Activated CD8-positive, alpha-beta memory T cell treated with anti-CD3 and anti-CD28 coated beads for 36 hours (primary cell): ENCODE measurements around the gene SQSTM1. TPM values are rescaled to one million over a fixed set of nuclear protein-coding genes. Genes with fewer than 3 reads are reported as not detected.

Source experiments
- CTCF ChIA-PET: fragments of 350-600 bp; sonication (Branson Sonifier 250); formaldehyde crosslinking; loops from one replicate; lab custom pipeline; 2021; ENCODE audit warnings: antibody characterized with exemption; lab: Charles Lee
- POLR2A ChIA-PET: fragments of 350-600 bp; sonication (Branson Sonifier 250); formaldehyde crosslinking; loops from one replicate; lab custom pipeline; 2021; ENCODE audit warnings: antibody characterized with exemption; lab: Charles Lee
- total RNA-seq, 2 experiments: library from RNA; stranded (reverse); gene quantifications; one replicate each; pipeline ENCODE4 v1.2.3, GENCODE V29; 2021

SQSTM1 gene
- total RNA-seq, 2 experiments from 2014 or later, result 132 to 135 TPM

DNA sequence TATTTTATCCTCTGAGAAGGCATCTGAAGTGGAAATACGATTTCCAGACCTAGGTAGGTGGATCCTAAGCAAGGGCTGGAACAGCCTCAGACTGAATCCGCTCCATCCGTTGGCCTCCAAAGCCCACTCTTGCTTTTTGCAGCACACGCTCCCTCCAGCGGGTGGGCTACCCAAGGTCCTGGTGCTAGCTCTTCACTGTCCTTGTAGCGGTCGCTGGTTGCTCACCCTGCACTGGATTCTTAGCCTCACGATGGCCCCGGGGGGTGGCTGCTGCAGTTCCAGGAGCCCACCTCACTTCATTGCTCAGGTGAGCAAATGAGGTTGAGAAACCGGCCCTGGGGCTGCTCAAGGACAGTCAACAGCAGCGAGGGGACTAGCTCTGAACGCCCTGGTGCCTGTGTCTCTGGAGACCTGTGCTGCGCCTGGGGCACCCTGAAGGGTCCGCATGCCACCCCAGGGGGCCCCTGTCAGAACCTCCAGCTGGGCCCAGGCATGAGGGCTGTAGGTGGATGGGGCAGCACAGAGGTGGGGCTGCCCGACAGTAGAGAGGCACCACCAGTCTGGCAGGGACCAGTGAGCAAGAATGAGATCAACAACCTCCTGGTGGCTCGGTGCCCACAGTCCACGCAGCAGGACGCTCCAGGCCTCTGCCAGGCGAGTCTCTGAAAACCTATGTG lies 18.4 kb upstream of the SQSTM1 start:
- ChIA-PET CTCF (interaction anchor here (0.6 to 2.1 kb wide), 19 partner anchors 9 to 105 kb away, joined by 3 to 13 read pairs (median 4); partner anchors contain the start of genes SQSTM1 and TBC1D9B), POLR2A (interaction anchor here (0.5 to 0.6 kb wide), 2 partner anchors 18 to 105 kb away, joined by 3 to 4 read pairs; partner anchors contain the start of gene SQSTM1)

DNA sequence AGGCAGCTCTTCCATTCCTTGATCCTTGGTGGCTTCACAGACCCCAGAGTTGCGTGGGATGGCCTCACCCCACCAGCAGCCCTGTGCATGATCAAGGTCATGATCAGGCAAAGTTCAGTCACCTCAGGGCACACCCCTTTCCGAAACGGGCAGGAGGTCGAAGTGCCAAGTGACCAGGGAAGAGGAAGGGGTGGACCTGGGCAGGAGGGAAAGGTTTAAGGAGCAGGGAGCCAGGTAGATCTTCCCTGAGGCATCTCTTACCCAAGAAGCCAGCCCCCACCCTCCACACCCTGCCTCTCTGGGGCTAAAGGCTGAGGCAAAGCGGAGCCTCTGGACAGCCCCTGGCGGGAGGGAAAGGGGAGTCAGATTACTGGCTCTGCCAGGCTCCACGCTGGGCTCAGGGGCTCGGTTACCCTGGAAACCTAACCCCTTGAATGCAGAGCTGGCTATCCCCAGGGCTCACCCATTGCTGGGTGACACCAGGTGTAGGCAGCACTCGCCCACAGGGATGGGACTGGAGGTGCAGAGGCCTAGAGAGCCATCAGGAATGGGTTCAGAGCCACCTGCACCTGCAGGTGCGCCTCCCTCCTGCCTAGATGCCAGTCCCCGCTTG lies 17.6 kb upstream of the SQSTM1 start:
- ChIA-PET POLR2A (interaction anchor here (1.3 kb wide), 1 partner anchor 8 kb away, joined by 6 read pairs; no protein-coding TSS in a partner anchor), CTCF (interaction anchor here (1.2 to 2.1 kb wide), 6 partner anchors 11 to 105 kb away, joined by 4 to 13 read pairs (median 6); partner anchors contain the start of genes SQSTM1 and TBC1D9B)

DNA sequence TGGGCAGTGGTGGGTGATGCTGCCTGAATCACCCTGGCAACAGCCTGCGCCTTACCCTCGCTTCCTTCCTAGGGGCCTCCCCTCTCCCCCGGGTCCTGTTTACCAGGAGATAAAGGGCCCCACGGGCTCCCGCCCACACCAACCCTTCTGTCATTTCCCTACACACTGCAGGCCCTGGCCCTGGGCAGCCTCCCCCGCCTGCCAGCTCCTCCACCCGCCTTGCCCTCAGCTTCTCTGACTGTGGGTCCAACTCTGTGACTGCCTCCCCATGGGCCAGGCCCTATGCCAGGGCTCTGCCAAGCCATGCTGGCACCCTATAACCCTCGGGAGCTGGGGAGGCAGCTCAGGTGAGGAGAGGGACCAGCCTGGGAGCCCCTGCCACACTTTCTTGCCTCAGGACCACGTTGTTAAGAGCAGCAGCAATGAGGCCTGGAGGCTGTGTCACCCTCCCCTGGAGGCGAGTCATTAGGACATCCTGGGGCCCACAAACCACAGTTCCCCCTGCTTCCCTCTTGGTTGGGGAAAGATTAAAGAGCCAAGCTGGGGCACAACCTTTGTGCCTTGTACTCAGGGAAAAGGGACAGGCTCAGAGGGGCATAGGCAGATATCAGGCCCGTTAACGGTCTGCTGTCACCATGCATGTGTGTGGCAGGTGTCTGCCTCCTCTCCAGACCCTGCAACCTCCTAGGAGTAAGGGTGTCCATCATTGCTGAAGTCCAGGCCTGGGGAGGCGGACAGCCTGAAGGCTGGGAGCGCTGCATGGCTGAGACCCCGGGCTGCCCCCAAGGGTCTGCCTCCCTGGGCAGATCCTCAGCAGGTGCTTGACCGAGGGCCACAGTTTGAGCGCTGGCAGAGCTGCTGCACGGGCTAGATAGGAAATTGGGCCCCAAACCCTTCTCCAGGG lies 16.8 kb upstream of the SQSTM1 start:
- POLR2A ChIA-PET, result interaction anchor here (0.5 to 1.3 kb wide), 2 partner anchors 9 to 133 kb away, joined by 5 to 6 read pairs; no protein-coding TSS in a partner anchor
- CTCF ChIA-PET, result interaction anchor here (1.7 kb wide), 1 partner anchor 26 kb away, joined by 4 read pairs; no protein-coding TSS in a partner anchor

DNA sequence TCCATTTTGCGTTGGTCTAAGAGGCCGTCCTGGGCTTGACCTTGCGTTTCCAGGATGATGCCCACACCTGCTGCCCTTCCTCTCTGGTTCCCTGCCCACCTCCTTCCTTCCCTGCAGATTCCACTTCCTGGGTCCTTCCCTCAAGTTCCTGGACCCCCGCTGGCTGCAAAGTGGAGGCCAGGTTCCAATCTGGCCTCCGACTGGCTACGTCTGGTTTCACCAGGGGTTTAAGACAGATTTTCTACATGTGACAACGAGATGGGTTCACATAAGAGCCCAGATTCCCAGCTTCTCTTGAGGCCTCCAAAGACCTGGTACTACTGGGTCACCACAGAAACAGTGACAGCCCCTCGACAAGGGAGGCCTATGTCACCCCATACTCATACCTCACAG lies 16.2 kb upstream of the SQSTM1 start:
- ChIA-PET CTCF (interaction anchor here (1.7 kb wide), 1 partner anchor 26 kb away, joined by 4 read pairs; no protein-coding TSS in a partner anchor), POLR2A (interaction anchor here (0.5 to 1.3 kb wide), 2 partner anchors 10 to 133 kb away, joined by 5 to 6 read pairs; no protein-coding TSS in a partner anchor)

DNA sequence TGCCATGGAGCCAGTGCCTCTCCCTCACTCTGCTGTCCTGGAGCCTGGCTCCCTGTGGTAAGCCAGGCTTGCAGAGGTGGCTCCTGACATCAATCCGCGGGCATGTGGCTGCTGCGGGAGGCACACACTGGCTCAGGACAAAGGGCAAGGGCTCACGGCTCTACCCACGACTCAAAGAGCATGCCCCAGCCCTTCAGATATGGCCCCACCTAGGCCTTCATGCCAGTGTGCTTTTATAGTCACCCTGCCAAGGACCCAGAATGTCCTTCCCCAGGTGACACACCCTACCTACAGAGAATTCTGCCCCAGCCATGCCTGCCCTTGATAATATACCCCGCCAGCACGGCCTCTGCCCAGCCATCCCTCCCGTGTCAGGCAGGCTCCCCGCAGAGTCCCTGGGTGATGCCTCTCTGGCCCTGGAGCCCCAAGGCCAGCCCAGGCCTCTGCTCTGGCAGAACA lies 15.6 kb upstream of the SQSTM1 start:
- ChIA-PET POLR2A (interaction anchor here (0.6 to 2.1 kb wide), 4 partner anchors 8 to 182 kb away, joined by 3 to 6 read pairs (median 4); partner anchors contain the start of gene HNRNPH1), CTCF (interaction anchor here (1.6 kb wide), 1 partner anchor 15 kb away, joined by 5 read pairs; the partner anchor contains the start of gene SQSTM1)

DNA sequence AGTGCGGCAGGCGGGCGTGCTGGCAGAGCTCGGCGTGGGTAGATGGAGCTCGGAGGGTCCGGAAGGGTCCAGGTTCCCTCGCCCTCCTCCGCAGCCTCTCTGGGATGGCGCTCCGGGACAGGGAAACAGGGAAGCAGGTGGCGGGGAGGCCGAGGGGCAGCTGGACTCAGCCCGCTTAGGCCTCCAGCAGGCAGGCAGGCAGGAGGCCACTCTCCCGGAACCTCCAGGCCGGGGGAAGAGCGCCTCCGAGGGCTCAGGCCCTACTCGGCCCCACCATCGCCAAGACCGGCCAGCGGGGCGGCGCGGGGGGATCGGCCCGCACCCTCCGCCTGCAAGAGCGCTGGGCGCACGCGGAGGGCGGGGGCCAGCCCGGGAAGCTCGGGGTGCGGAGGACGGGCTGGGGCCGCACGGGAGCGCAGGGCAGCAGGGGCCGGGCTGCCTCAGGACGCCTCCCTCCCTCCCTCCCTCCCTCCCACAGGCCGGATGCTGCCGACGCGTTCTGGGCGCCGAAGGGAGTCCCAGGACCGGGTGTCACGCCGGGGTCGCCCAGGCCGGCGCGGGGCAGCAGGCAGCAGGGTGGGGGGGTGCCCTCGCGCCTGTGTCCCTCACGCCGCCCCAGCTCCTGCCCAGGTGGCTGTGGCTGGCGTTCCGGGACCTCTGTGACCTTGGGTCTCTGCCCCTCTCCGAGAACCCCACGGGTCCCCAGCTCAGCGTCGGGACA lies 15.0 kb upstream of the SQSTM1 start:
- ChIA-PET POLR2A (interaction anchor here (0.6 to 2.1 kb wide), 6 partner anchors 9 to 182 kb away, joined by 3 to 6 read pairs (median 4); partner anchors contain the start of genes HNRNPH1 and SQSTM1), CTCF (interaction anchor here (1.6 kb wide), 1 partner anchor 14 kb away, joined by 5 read pairs; the partner anchor contains the start of gene SQSTM1)

DNA sequence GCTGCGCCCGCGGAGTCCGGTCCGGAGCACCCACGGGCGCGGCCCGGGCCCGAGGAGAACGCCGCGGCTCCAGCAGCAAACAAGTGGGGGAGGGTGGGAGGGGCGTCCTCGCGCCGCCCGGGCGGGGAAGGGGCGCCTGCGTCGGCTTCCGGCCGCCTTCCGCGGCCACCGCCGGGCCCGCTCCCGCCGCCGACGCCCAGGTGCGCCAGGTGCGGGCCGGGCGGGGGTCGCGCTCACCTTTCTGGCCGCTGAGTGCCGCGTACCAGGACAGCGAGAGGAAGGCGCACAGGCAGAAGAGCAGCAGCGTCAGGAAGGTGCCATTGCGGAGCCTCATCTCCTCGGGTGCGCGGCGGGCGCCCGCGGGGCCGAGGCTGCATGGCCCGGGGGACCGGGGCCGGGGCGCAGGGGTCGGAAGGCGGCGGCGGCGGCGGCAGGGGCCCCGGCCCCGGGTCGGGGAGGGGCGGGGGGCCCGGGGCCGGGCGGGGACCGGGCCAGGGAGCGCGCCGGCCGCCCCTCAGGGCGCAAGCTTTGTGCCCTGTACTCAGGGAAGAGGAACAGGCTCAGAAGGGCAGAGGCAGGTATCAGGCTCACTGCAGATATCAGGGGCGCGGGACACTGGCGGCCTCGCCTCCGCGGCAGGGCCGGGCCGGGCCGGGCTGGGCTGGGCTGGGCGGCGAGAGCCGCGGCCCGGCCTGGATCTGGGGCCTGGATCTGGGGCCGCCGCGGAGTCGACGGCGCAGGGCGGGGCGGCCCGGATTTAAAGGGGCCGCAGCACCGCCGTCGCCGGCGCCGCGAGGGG lies 14.3 kb upstream of the SQSTM1 start, which contains the start of gene MGAT4B:
Gene MGAT4B, minus strand, starts transcription at position 617 of the 799 bp plus-strand sequence. Its CDS starts 283 bp downstream, at position 334.
- POLR2A ChIA-PET, result interaction anchor here (0.6 to 2.1 kb wide), 5 partner anchors 9 to 194 kb away, joined by 3 to 6 read pairs (median 4); partner anchors contain the start of gene SQSTM1
- CTCF ChIA-PET, result interaction anchor here (1.6 kb wide), 1 partner anchor 13 kb away, joined by 5 read pairs; the partner anchor contains the start of gene SQSTM1

DNA sequence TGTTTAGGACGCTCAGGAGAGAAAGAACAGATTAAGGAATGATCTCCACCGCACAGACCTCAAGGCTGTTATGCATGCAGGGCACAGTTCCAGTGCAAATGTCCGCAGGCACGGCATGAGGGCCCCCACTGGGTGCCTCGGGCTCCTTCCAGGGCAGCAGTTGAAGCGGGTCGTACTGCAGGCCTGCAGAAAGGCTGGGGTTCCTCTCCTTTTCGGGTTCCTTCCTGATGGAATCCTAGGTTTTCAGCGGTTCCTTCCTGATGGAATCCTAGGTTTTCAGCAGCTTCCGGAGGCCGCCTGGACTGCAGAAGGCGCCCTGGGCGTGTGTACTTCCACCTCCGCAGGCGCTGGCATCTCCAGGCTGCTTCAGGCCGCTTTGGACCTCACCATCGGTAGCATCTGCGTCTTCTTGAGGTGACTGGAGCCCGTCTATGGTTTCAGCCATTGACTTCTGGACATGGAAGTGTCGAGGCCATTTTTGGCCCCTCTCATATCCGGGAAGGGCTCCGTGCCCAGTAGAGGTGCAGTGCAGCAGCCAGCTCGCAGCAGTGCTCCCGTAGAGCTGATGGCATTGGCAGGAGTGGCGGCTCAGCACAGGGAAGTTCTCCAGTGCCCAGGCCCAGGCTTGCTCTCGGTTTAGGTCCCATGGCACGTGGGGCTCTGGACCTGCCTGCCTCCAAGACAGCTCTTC lies 8.4 kb upstream of the SQSTM1 start:
- ChIA-PET POLR2A (no interaction called here), CTCF (interaction anchor here (1.3 kb wide), 1 partner anchor 10 kb away, joined by 5 read pairs; no protein-coding TSS in a partner anchor)

DNA sequence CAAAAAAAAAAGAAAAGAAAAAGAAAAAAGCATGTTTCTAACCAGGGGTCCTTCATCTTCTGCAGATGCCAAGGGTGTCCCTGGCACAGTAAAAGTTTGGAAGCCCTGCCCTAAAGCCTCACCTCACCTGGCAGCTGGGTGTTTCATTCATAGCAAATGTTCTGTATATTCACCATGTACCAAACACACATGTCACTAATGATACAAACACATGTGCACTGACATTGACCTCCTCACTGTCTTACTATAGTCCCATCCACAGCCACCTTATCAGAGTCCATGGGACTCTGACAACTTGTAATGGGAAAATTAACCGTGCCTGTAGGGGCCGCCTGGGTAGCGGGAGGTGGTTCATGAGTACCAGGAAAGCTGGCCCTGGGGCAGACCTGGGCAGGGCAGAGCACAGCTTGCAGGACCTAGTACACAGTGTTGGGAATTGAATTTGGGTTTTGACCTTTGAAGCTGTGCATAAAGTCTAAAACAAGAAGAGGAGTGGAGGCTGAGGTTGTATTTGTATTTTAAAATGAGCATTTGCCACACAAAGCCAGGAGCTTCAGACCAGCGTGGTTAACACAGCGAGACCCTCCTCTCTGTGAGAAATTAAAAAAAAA lies 7.6 kb upstream of the SQSTM1 start:
- ChIA-PET CTCF (interaction anchor here (0.9 kb wide), 1 partner anchor 11 kb away, joined by 3 read pairs; no protein-coding TSS in a partner anchor), POLR2A (interaction anchor here (0.7 kb wide), 1 partner anchor 20 kb away, joined by 3 read pairs; no protein-coding TSS in a partner anchor)

DNA sequence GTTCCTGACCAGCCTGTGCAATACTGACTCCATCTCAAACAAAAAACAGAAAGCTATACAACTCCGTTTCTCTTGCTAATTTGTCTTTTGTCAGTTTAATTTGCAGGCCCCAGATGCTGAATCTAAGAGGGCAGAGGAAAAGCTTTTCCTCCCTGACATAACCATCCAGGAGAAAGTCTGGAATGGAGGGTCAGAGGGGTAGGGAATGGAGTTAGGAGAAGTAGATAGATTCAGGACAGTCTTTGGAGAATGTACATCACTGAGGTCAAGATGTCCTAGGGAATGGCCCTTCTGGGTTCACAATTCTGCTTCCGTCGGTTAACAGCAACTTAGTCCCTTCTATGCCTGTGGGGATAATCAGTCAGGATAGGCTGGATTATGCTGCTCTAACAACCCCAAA lies 6.6 kb upstream of the SQSTM1 start:
- CTCF ChIA-PET, result interaction anchor here (0.9 kb wide), 1 partner anchor 12 kb away, joined by 3 read pairs; no protein-coding TSS in a partner anchor
- POLR2A ChIA-PET, result interaction anchor here (0.7 kb wide), 1 partner anchor 19 kb away, joined by 3 read pairs; no protein-coding TSS in a partner anchor

DNA sequence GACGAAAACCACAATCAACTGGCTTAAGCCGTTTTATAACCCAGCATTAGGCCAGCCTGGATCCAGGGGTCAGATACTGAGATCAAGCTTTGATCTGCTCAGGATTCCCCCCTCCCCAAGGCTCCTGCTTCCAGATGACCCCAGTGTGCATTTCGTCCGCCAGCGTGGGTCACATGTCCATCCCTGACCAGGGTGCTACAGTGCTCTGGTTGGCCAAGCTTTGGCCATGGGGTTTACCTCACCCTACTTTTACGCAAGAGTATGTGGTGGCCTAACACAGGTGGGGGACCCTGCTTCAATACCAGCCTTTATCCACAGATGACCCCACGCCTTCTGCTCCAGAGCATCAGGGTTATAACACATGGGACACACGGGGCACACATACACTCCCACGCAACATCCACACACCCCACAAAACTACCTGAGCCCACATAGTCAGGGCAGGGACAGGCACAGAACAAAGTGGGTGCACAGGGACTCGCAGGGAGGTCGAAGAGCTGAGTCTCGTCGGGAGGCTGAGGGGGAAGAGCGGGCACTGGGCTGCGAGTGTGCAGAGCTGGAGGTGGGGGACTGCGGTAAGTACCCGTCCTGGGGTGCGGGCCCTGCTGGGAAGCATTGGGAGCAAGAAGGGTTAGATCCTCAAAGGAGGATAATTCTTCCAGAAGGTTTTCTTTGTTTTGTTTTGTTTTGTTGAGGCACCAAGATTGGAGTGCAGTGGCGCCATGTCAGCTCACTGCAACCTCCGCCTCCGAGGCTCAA lies 5.0 kb upstream of the SQSTM1 start:
- ChIA-PET CTCF (interaction anchor here (1.2 to 1.5 kb wide), 2 partner anchors 14 to 18 kb away, joined by 3 to 6 read pairs; no protein-coding TSS in a partner anchor), POLR2A (no interaction called here)

DNA sequence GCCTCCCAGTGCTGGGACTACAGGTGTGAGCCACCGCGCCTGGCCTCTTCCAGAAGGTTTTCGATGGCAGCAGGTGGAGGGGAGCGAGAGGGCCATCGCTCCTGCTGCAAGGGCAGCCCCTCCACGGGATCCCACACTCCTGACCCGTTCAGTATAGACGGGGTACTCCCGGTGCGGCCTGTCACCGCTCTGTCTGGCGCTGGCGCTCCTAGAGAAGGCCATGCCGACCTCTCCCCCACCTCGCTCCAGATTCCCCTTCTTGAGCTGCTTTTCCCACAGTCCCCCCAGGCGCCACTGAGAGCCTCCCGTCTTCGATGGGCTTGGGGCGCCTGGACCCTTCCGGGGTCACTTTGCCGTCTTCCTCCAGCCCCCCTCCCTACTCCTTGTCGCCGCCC lies 4.3 kb upstream of the SQSTM1 start:
- ChIA-PET CTCF (interaction anchor here (1.2 to 1.5 kb wide), 2 partner anchors 15 to 17 kb away, joined by 3 to 6 read pairs; no protein-coding TSS in a partner anchor), POLR2A (no interaction called here)

DNA sequence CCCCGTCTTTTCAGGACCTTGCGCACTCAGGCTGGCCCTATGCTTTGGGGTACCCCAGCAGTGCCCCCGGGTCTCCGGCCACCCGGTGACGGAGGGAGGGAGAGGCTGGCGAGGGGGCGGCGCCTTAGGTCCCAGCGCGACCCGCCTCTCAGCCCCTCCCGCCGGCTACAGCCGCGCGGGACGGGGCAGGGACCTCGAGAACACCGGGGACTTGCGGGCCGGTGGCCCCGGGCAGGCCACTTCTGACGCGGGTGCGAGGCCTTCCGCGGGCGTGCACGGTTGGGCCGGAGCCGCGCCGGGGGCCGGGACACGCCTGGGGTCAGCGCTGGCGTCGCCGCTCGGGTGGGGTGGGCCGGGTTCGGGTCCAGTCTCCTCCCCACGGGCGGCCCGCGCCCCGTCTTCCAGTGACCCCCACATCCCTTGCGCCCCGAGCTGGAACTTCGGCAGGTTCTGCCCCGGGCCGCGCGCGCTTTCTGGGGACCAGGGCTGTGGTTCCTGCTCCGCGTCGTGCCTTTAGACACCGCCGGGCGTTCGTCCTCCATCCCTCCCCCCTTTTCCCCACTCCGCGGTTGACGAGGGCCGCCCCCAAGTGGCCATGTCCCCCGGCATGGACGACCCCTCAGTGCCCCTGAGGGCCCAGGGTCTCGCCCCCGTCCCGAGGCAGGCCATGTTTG lies 3.8 kb upstream of the SQSTM1 start:
- POLR2A ChIA-PET, result interaction anchor here (0.6 to 0.7 kb wide), 3 partner anchors 20 to 22 kb away, joined by 3 to 11 read pairs (median 3); no protein-coding TSS in a partner anchor
- CTCF ChIA-PET, result interaction anchor here (0.6 kb wide), 1 partner anchor 15 kb away, joined by 3 read pairs; no protein-coding TSS in a partner anchor

DNA sequence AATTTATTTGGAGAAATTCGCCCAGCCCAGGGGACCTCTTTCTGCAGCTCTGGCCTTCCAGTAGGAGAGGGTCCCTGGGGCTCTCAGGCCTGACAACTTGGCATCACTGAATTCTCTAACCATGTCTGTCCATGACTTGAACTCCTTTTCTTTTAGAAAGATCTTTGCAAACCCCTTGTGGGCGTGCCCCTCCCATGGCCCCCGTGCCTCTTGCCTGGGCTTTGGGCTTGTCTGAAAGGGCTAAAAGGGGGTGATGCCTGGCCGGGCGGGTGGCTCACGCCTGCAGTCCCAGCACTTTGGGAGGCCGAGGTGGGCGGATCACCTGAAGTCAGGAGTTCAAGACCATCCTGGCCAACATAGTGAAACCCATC lies 3.2 kb upstream of the SQSTM1 start:
- ChIA-PET CTCF (interaction anchor here (0.6 kb wide), 2 partner anchors 10 to 16 kb away, joined by 3 to 4 read pairs; no protein-coding TSS in a partner anchor), POLR2A (interaction anchor here (0.5 to 0.7 kb wide), 4 partner anchors 21 to 156 kb away, joined by 3 to 11 read pairs (median 3); no protein-coding TSS in a partner anchor)
